ENCODE results near the gene UGT1A3. TPM values are rescaled to one million over a fixed set of nuclear protein-coding genes. Genes with fewer than 3 reads are reported as not detected.
"Not testable (repeated sequence)": the region's sequence is repeated elsewhere in the genome, so short reads cannot be mapped to it uniquely, and the experiment has no call there.

UGT1A3 gene
- total RNA-seq, 1 experiment from 2014 or later, result not detected

DNA sequence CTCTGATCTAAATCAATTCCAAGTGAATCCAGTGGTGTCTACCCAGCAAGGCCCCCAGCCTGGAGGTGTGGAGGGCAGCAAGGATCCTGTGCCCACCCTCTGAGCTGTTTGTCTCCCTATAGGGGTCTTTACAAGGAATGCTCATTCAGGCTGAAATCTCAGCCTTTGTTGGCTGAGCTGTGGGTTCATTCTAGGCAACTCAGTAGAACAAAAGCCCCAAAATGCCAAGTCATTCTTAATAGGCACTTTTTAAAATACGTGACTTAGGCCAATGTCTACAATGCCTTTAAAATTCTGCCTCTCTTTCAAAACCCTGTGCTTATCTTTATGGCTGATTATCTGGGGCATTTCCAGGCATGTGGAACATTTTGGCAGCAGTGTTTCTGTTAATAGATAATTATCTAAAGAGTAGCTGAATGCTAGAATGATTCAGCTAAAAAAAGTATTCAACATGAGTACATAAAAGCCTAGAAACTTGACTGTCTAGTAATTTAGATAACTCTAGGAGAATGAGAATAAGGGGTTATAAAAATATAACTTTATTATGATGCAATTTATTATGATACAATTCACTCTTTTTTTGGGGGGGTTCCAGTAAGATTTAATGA lies 28.7 kb upstream of the UGT1A3 start:
- intact Hi-C loops (cut with micrococcal nuclease; ENCODE audit: unreplicated experiment), result no loop called here
- peaks cover 8% of the 10 kb centered on the region for H3K9me3 ChIP-seq (ENCODE audit: low read depth, low read length, poor library complexity, severe bottlenecking)
- H3K36me3 ChIP-seq (ENCODE audit: insufficient read depth, low read length, poor library complexity, severe bottlenecking), result no peaks in the 10 kb centered on the region
- peak; percentile 73 for DNase-seq (ENCODE audit: low spot score)
- POLR2A ChIA-PET (ENCODE audit: low non-redundant PET), result no interaction called here
- TF ChIP-seq, protein P1, sequence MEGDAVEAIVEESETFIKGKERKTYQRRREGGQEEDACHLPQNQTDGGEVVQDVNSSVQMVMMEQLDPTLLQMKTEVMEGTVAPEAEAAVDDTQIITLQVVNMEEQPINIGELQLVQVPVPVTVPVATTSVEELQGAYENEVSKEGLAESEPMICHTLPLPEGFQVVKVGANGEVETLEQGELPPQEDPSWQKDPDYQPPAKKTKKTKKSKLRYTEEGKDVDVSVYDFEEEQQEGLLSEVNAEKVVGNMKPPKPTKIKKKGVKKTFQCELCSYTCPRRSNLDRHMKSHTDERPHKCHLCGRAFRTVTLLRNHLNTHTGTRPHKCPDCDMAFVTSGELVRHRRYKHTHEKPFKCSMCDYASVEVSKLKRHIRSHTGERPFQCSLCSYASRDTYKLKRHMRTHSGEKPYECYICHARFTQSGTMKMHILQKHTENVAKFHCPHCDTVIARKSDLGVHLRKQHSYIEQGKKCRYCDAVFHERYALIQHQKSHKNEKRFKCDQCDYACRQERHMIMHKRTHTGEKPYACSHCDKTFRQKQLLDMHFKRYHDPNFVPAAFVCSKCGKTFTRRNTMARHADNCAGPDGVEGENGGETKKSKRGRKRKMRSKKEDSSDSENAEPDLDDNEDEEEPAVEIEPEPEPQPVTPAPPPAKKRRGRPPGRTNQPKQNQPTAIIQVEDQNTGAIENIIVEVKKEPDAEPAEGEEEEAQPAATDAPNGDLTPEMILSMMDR (conservative IDR thresholded peaks at IDR 0.05; ENCODE audit: low read depth, low read length), result no peak
- no peak for TF ChIP-seq EZH2 (IDR thresholded peaks at IDR 0.05; ENCODE audit: borderline replicate concordance, low read depth, low read length, poor library complexity, severe bottlenecking)
- H3K27me3 ChIP-seq (replicated peaks; ENCODE audit: insufficient read depth, low read depth, low read length, poor library complexity), result no peaks in the 10 kb centered on the region
- CTCF ChIA-PET, result no interaction called here
- no peak overlapping the region for H3K4me3 ChIP-seq (ENCODE audit: low read depth, low read length, poor library complexity, severe bottlenecking)
- peaks cover 9% of the 10 kb centered on the region for H3K4me1 ChIP-seq (ENCODE audit: insufficient read depth, low read length, poor library complexity, severe bottlenecking)
- no TSS peak for BruUV-seq (replicated peaks)
- H3K27ac ChIP-seq (ENCODE audit: low read depth, low read length, poor library complexity, severe bottlenecking), result peak overlapping the region; percentile 83

DNA sequence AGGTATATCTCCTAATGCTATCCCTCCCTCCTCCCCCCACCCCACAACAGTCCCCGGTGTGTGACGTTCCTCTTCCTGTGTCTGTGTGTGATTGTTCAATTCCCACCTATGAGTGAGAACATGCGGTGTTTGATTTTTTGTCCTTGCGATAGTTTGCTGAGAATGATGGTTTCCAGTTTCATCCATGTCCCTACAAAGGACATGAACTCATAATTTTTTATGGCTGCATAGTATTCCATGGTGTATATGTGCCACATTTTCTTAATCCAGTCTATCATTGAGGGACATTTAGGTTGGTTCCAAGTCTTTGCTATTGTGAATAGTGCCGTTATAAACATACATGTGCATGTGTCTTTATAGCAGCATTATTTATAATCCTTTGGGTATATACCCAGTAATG lies 28.0 kb upstream of the UGT1A3 start:
- DNase-seq (ENCODE audit: low spot score); H3K4me3 ChIP-seq (ENCODE audit: low read depth, low read length, poor library complexity, severe bottlenecking); H3K9me3 ChIP-seq (ENCODE audit: low read depth, low read length, poor library complexity, severe bottlenecking); H3K4me1 ChIP-seq (ENCODE audit: insufficient read depth, low read length, poor library complexity, severe bottlenecking); CTCF ChIA-PET; BruUV-seq (replicated peaks); POLR2A ChIA-PET (ENCODE audit: low non-redundant PET); H3K36me3 ChIP-seq (ENCODE audit: insufficient read depth, low read length, poor library complexity, severe bottlenecking); H3K27me3 ChIP-seq (replicated peaks; ENCODE audit: insufficient read depth, low read depth, low read length, poor library complexity); intact Hi-C loops (cut with micrococcal nuclease; ENCODE audit: unreplicated experiment); H3K27ac ChIP-seq (ENCODE audit: low read depth, low read length, poor library complexity, severe bottlenecking): not testable (repeated sequence)

DNA sequence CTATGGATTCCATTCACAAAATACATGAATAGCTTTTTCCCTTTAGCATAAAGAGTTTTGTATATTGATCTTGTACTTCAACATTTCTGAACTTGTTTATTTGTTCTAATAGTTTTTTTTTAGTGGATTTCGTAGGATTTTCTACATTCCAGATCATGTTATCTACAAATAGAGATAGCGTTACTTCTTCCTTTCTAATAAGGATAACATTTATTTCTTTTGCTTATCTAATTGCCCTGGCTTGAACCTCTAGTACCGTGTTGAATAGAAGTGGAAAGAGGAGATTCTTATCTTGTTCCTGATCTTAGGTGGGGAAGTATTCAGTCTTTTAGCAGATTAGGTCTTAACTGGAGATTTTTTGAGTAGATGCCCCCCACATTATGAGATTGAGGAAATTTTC lies 26.6 kb upstream of the UGT1A3 start:
- CTCF ChIA-PET, result no interaction called here
- no peaks in the 10 kb centered on the region for H3K36me3 ChIP-seq (ENCODE audit: insufficient read depth, low read length, poor library complexity, severe bottlenecking)
- TF ChIP-seq EZH2 (IDR thresholded peaks at IDR 0.05; ENCODE audit: borderline replicate concordance, low read depth, low read length, poor library complexity, severe bottlenecking), result no peak
- TF ChIP-seq, protein P1 (conservative IDR thresholded peaks at IDR 0.05; ENCODE audit: low read depth, low read length), result no peak
- H3K9me3 ChIP-seq (ENCODE audit: low read depth, low read length, poor library complexity, severe bottlenecking), result peaks cover 8% of the 10 kb centered on the region
- H3K4me1 ChIP-seq (ENCODE audit: insufficient read depth, low read length, poor library complexity, severe bottlenecking), result peaks cover 9% of the 10 kb centered on the region
- no peaks in the 10 kb centered on the region for H3K27me3 ChIP-seq (replicated peaks; ENCODE audit: insufficient read depth, low read depth, low read length, poor library complexity)
- no peak for DNase-seq (ENCODE audit: low spot score)
- POLR2A ChIA-PET (ENCODE audit: low non-redundant PET), result no interaction called here
- no peak overlapping the region for H3K27ac ChIP-seq (ENCODE audit: low read depth, low read length, poor library complexity, severe bottlenecking)
- intact Hi-C loops (cut with micrococcal nuclease; ENCODE audit: unreplicated experiment), result no loop called here
- no TSS peak for BruUV-seq (replicated peaks)
- no peak overlapping the region for H3K4me3 ChIP-seq (ENCODE audit: low read depth, low read length, poor library complexity, severe bottlenecking)

DNA sequence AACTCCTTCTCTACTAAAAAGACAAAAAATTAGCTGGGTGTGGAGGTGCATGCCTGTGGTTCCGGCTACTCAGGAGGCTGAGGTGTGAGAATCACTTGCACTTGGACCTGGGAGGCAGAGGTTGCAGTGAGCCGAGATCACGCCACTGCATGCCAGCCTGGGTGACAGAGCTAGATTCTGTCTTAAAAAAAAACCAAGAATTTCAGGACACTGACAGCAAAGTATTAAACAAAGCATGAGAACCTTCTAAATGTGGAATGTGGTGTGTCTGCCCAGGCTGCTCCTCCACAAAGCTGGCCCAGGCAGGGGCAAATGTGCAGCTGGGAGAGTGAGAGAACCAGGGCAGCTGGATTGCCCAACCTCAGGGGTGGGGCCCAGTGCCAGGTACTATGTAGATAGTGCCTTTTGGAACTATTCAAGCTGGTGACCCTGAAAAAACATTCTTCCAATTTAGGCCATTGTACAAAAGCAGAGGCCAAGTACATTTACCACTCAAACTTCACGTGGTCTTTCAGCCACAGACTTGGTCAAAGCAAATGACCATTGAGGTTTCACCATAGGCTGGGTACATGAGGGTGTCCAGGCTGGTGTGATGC lies 22.8 kb upstream of the UGT1A3 start:
- DNase-seq (ENCODE audit: low spot score), result no peak
- no peaks in the 10 kb centered on the region for H3K27me3 ChIP-seq (replicated peaks; ENCODE audit: insufficient read depth, low read depth, low read length, poor library complexity)
- H3K4me1 ChIP-seq (ENCODE audit: insufficient read depth, low read length, poor library complexity, severe bottlenecking), result peaks cover 12% of the 10 kb centered on the region
- no peak overlapping the region for H3K27ac ChIP-seq (ENCODE audit: low read depth, low read length, poor library complexity, severe bottlenecking)
- peaks cover 8% of the 10 kb centered on the region for H3K9me3 ChIP-seq (ENCODE audit: low read depth, low read length, poor library complexity, severe bottlenecking)
- POLR2A ChIA-PET (ENCODE audit: low non-redundant PET), result no interaction called here
- BruUV-seq (replicated peaks), result no TSS peak
- H3K4me3 ChIP-seq (ENCODE audit: low read depth, low read length, poor library complexity, severe bottlenecking), result no peak overlapping the region
- H3K36me3 ChIP-seq (ENCODE audit: insufficient read depth, low read length, poor library complexity, severe bottlenecking), result no peaks in the 10 kb centered on the region
- no peak for TF ChIP-seq EZH2 (IDR thresholded peaks at IDR 0.05; ENCODE audit: borderline replicate concordance, low read depth, low read length, poor library complexity, severe bottlenecking)
- TF ChIP-seq, protein P1 (conservative IDR thresholded peaks at IDR 0.05; ENCODE audit: low read depth, low read length), result no peak
- intact Hi-C loops (cut with micrococcal nuclease; ENCODE audit: unreplicated experiment), result no loop called here
- CTCF ChIA-PET, result no interaction called here

All from A673 (cell line).